ENCODE data around the gene LRRC36.
"Not testable (repeated sequence)": the region's sequence is repeated elsewhere in the genome, so short reads cannot be mapped to it uniquely, and the experiment has no call there.

LRRC36 gene

DNA sequence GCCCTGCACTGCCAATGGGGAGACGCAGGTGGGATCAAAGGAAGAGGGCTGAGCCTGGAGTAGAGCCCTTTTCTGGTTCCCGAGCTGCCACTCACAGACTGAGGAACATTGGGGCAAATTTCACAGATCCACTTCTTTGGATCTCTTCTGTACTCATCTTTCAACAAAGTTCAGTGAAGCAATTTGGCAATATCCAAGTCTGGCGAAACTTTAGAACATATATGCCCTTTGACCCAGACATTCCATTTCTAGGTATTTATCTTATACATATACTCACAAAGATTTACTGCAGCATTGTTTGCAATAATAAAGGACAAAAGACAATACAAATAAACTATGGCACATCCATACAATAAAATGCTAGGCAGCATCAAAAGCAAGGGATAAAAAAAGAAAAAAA is 84.7 kb downstream of the LRRC36 start:
- Histone ChIP-seq H3K4me2 (ENCODE audit: low read length) (no peak overlapping the region), H3K23ac (ENCODE audit: low read length) (no peak overlapping the region), H3K27ac (ENCODE audit: low read depth, low read length) (no peak overlapping the region), H2BK120ac (ENCODE audit: insufficient read depth, low read length, poor library complexity) (no peak overlapping the region), H4K8ac (ENCODE audit: low read depth, low read length) (no peak overlapping the region), H3K27me3 (ENCODE audit: insufficient read depth, low read length) (no peaks in the 10 kb centered on the region), H2AK5ac (ENCODE audit: low read length) (no peak overlapping the region), H3K79me1 (ENCODE audit: low read length) (peaks cover 16% of the 10 kb centered on the region), H3K36me3 (ENCODE audit: control insufficient read depth in 1 of 2, insufficient read depth in 2 of 2, low read length in 2 of 2) (no peaks in the 10 kb centered on the region), H3K14ac (ENCODE audit: low read length) (no peak overlapping the region), H3K4me1 (ENCODE audit: control insufficient read depth in 1 of 2, insufficient read depth in 2 of 2, low read length in 2 of 2) (peaks cover 4 to 6% of the 10 kb centered on the region in 2 experiments), H2AFZ (ENCODE audit: insufficient read depth, low read length, poor library complexity) (no peak overlapping the region), H2BK5ac (ENCODE audit: low read depth, low read length, poor library complexity) (no peak overlapping the region), H3K4me3 (ENCODE audit: low read depth, low read length) (no peak overlapping the region), H4K91ac (ENCODE audit: low read depth, low read length) (no peak overlapping the region), H4K12ac (ENCODE audit: low read depth, low read length) (no peak overlapping the region), H3K18ac (ENCODE audit: low read length) (no peak overlapping the region), H2BK12ac (ENCODE audit: low read length) (no peak overlapping the region), H3K4ac (ENCODE audit: low read depth, low read length) (no peak overlapping the region), H3K9me3 (ENCODE audit: insufficient read depth, low read depth, low read length) (no peaks in the 10 kb centered on the region), H3K9ac (ENCODE audit: low read length) (no peak overlapping the region), H3K79me2 (ENCODE audit: control insufficient read depth, insufficient read depth, low read length, poor library complexity) (peaks cover 4% of the 10 kb centered on the region)
- no CpG with 5 or more reads among the region's 3 CpGs for WGBS (ENCODE audit: extremely low coverage, insufficient coverage, insufficient read length)
- DNase-seq = no peak

- no peak overlapping the region for H4K91ac ChIP-seq (ENCODE audit: low read depth, low read length)
- H3K18ac ChIP-seq (ENCODE audit: low read length) = no peak overlapping the region
- no peaks in the 10 kb centered on the region for H3K36me3 ChIP-seq (ENCODE audit: control insufficient read depth in 1 of 2, insufficient read depth in 2 of 2, low read length in 2 of 2)
- no peak overlapping the region for H4K8ac ChIP-seq (ENCODE audit: low read depth, low read length)
- H3K4me1 ChIP-seq (ENCODE audit: control insufficient read depth in 1 of 2, insufficient read depth in 2 of 2, low read length in 2 of 2) = peaks cover 10% of the 10 kb centered on the region in 2 experiments
- no peak overlapping the region for H3K14ac ChIP-seq (ENCODE audit: low read length)
- DNase-seq = no peak
- no peak overlapping the region for H3K9ac ChIP-seq (ENCODE audit: low read length)
- H3K79me1 ChIP-seq (ENCODE audit: low read length) = peaks cover 14% of the 10 kb centered on the region
- no peaks in the 10 kb centered on the region for H3K9me3 ChIP-seq (ENCODE audit: insufficient read depth, low read depth, low read length)
- no CpG with 5 or more reads among the region's 2 CpGs for WGBS (ENCODE audit: extremely low coverage, insufficient coverage, insufficient read length)
- peak overlapping the region; percentile 26 for H2BK12ac ChIP-seq (ENCODE audit: low read length)
- H3K23ac ChIP-seq (ENCODE audit: low read length) = no peak overlapping the region
- H3K4me3 ChIP-seq (ENCODE audit: low read depth, low read length) = no peak overlapping the region
- H3K27me3 ChIP-seq (ENCODE audit: insufficient read depth, low read length) = no peaks in the 10 kb centered on the region
- H2BK120ac ChIP-seq (ENCODE audit: insufficient read depth, low read length, poor library complexity) = no peak overlapping the region
- H2BK5ac ChIP-seq (ENCODE audit: low read depth, low read length, poor library complexity) = no peak overlapping the region
- peaks cover 4% of the 10 kb centered on the region for H3K79me2 ChIP-seq (ENCODE audit: control insufficient read depth, insufficient read depth, low read length, poor library complexity)
- H3K4me2 ChIP-seq (ENCODE audit: low read length) = no peak overlapping the region
- no peak overlapping the region for H2AFZ ChIP-seq (ENCODE audit: insufficient read depth, low read length, poor library complexity)
- H3K27ac ChIP-seq (ENCODE audit: low read depth, low read length) = no peak overlapping the region
- no peak overlapping the region for H4K12ac ChIP-seq (ENCODE audit: low read depth, low read length)
- no peak overlapping the region for H3K4ac ChIP-seq (ENCODE audit: low read depth, low read length)
- H2AK5ac ChIP-seq (ENCODE audit: low read length) = no peak overlapping the region
Observed at GRCh38 chr16:67412294-67412693, 85.7 kb downstream of the LRRC36 start.

GRCh38 chr16:67413978-67414911 is 87.6 kb downstream of the LRRC36 start:
- H3K4ac ChIP-seq (ENCODE audit: low read depth, low read length) = no peak overlapping the region
- no peaks in the 10 kb centered on the region for H3K27me3 ChIP-seq (ENCODE audit: insufficient read depth, low read length)
- no peak overlapping the region for H2AFZ ChIP-seq (ENCODE audit: insufficient read depth, low read length, poor library complexity)
- no peak for DNase-seq
- no peak overlapping the region for H3K9ac ChIP-seq (ENCODE audit: low read length)
- no peak overlapping the region for H2BK12ac ChIP-seq (ENCODE audit: low read length)
- H3K4me3 ChIP-seq (ENCODE audit: low read depth, low read length) = no peak overlapping the region
- H4K91ac ChIP-seq (ENCODE audit: low read depth, low read length) = no peak overlapping the region
- H3K14ac ChIP-seq (ENCODE audit: low read length) = no peak overlapping the region
- no peak overlapping the region for H3K4me2 ChIP-seq (ENCODE audit: low read length)
- no peak overlapping the region for H4K8ac ChIP-seq (ENCODE audit: low read depth, low read length)
- peaks cover 10% of the 10 kb centered on the region in 2 experiments for H3K4me1 ChIP-seq (ENCODE audit: control insufficient read depth in 1 of 2, insufficient read depth in 2 of 2, low read length in 2 of 2)
- H3K9me3 ChIP-seq (ENCODE audit: insufficient read depth, low read depth, low read length) = no peaks in the 10 kb centered on the region
- no peak overlapping the region for H2BK5ac ChIP-seq (ENCODE audit: low read depth, low read length, poor library complexity)
- H4K12ac ChIP-seq (ENCODE audit: low read depth, low read length) = no peak overlapping the region
- H3K79me1 ChIP-seq (ENCODE audit: low read length) = peaks cover 14% of the 10 kb centered on the region
- peaks cover 4% of the 10 kb centered on the region for H3K79me2 ChIP-seq (ENCODE audit: control insufficient read depth, insufficient read depth, low read length, poor library complexity)
- no peak overlapping the region for H3K27ac ChIP-seq (ENCODE audit: low read depth, low read length)
- no peak overlapping the region for H2AK5ac ChIP-seq (ENCODE audit: low read length)
- H2BK120ac ChIP-seq (ENCODE audit: insufficient read depth, low read length, poor library complexity) = no peak overlapping the region
- H3K36me3 ChIP-seq (ENCODE audit: control insufficient read depth in 1 of 2, insufficient read depth in 2 of 2, low read length in 2 of 2) = no peaks in the 10 kb centered on the region
- H3K23ac ChIP-seq (ENCODE audit: low read length) = no peak overlapping the region
- no peak overlapping the region for H3K18ac ChIP-seq (ENCODE audit: low read length)
- WGBS (ENCODE audit: extremely low coverage, insufficient coverage, insufficient read length) = no CpG with 5 or more reads among the region's 6 CpGs

DNA sequence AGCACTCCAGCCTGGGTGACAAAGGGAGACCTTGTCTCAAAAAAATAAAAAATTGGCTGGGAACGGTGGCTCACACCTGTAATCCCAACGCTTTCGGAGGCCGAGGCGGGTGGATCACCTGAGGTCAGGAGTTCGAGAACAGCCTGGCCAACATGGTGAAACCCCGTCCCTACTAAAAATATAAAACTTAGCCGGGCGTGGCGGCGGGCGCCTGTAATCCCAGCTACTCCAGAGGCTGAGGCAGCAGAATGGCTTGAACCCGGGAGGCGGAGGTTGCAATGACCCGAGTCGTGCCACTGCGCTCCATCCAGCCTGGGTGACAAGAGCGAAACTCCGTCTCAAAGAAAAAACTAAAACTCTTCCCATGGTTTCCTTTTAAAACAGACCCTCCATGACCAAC is 88.8 kb downstream of the LRRC36 start:
- H3K27me3 ChIP-seq (ENCODE audit: insufficient read depth, low read length); H2AK5ac ChIP-seq (ENCODE audit: low read length); H3K23ac ChIP-seq (ENCODE audit: low read length); H2AFZ ChIP-seq (ENCODE audit: insufficient read depth, low read length, poor library complexity); DNase-seq; H3K9me3 ChIP-seq (ENCODE audit: insufficient read depth, low read depth, low read length); H4K12ac ChIP-seq (ENCODE audit: low read depth, low read length); H3K79me2 ChIP-seq (ENCODE audit: control insufficient read depth, insufficient read depth, low read length, poor library complexity); H3K4ac ChIP-seq (ENCODE audit: low read depth, low read length); H2BK12ac ChIP-seq (ENCODE audit: low read length); H3K36me3 ChIP-seq (ENCODE audit: control insufficient read depth in 1 of 2, insufficient read depth in 2 of 2, low read length in 2 of 2); H3K9ac ChIP-seq (ENCODE audit: low read length); H3K4me3 ChIP-seq (ENCODE audit: low read depth, low read length); H3K18ac ChIP-seq (ENCODE audit: low read length); H2BK5ac ChIP-seq (ENCODE audit: low read depth, low read length, poor library complexity); H3K14ac ChIP-seq (ENCODE audit: low read length); H3K27ac ChIP-seq (ENCODE audit: low read depth, low read length): not testable (repeated sequence)
- Histone ChIP-seq H3K4me2 (ENCODE audit: low read length) (peak overlapping the region; percentile 71), H2BK120ac (ENCODE audit: insufficient read depth, low read length, poor library complexity) (peak overlapping the region; percentile 24), H3K4me1 (ENCODE audit: control insufficient read depth in 1 of 2, insufficient read depth in 2 of 2, low read length in 2 of 2) (peaks cover 10 to 12% of the 10 kb centered on the region in 2 experiments), H3K79me1 (ENCODE audit: low read length) (peaks cover 12% of the 10 kb centered on the region), H4K91ac (ENCODE audit: low read depth, low read length) (peak overlapping the region; percentile 94), H4K8ac (ENCODE audit: low read depth, low read length) (peak overlapping the region; percentile 98)
- WGBS (ENCODE audit: extremely low coverage, insufficient coverage, insufficient read length) = no CpG with 5 or more reads among the region's 19 CpGs

All from trophoblast cell (in vitro differentiated cells and primary cell).